HEK293 (cell line): ENCODE data around the gene PAQR9.

Experiments
- EGR2 ChIP-seq: fragments of 450-650 bp; formaldehyde crosslinking; IDR thresholded peaks from 2 replicates; pipeline ENCODE4 v1.5.1; 2016; ENCODE audit warnings: low read depth, missing biosample characterization, missing genetic modification characterization
- GLIS2 ChIP-seq: fragments of 450-650 bp; formaldehyde crosslinking; IDR thresholded peaks from 2 replicates; pipeline ENCODE4 v1.5.1; 2016; ENCODE audit warnings: missing biosample characterization, missing genetic modification characterization
- HOXC10 ChIP-seq: sonication (generic); formaldehyde crosslinking; IDR thresholded peaks from 2 replicates; pipeline ENCODE4 v1.8.1; 2023; ENCODE audit warnings: mild to moderate bottlenecking, missing genetic modification reagents
- KLF9 ChIP-seq: fragments of 450-650 bp; formaldehyde crosslinking; IDR thresholded peaks from 2 replicates; pipeline ENCODE4 v1.5.1; 2016; ENCODE audit warnings: missing biosample characterization, missing genetic modification characterization, low read depth
- MYNN ChIP-seq: fragments of 450-650 bp; formaldehyde crosslinking; IDR thresholded peaks from 2 replicates; pipeline ENCODE4 v1.5.1; 2016; ENCODE audit warnings: missing biosample characterization, missing genetic modification characterization, borderline replicate concordance
- OSR2 ChIP-seq: fragments of 450-650 bp; formaldehyde crosslinking; IDR thresholded peaks from 2 replicates; pipeline ENCODE4 v1.5.1; 2016; ENCODE audit warnings: missing biosample characterization, missing genetic modification characterization
- RBAK ChIP-seq: fragments of 450-650 bp; formaldehyde crosslinking; IDR thresholded peaks from 2 replicates; pipeline ENCODE4 v1.5.1; 2016; ENCODE audit warnings: missing biosample characterization, missing genetic modification characterization
- SP3 ChIP-seq: fragments of 450-650 bp; formaldehyde crosslinking; IDR thresholded peaks from 2 replicates; pipeline ENCODE4 v1.5.1; 2016; ENCODE audit warnings: missing biosample characterization, missing genetic modification characterization
- TRIM28 ChIP-seq: IDR thresholded peaks from 2 replicates; pipeline ENCODE4 v1.6.1; 2011; ENCODE audit warnings: low read length, control low read depth, borderline replicate concordance
- YY1 ChIP-seq: fragments of 450-650 bp; formaldehyde crosslinking; IDR thresholded peaks from 2 replicates; pipeline ENCODE4 v1.5.1; 2018; ENCODE audit warnings: missing biosample characterization, missing genetic modification characterization
- ZBTB1 ChIP-seq: fragments of 450-650 bp; formaldehyde crosslinking; IDR thresholded peaks from 2 replicates; pipeline ENCODE4 v1.5.1; 2016; ENCODE audit warnings: missing biosample characterization, missing genetic modification characterization
- ZBTB20 ChIP-seq: fragments of 450-650 bp; formaldehyde crosslinking; IDR thresholded peaks from 2 replicates; pipeline ENCODE4 v1.5.1; 2016; ENCODE audit warnings: missing biosample characterization, missing genetic modification characterization
- ZNF133 ChIP-seq: fragments of 450-650 bp; formaldehyde crosslinking; IDR thresholded peaks from 2 replicates; pipeline ENCODE4 v1.5.1; 2016; ENCODE audit warnings: missing biosample characterization, missing genetic modification characterization
- ZNF138 ChIP-seq: fragments of 450-650 bp; formaldehyde crosslinking; IDR thresholded peaks from 2 replicates; pipeline ENCODE4 v1.5.1; 2016; ENCODE audit warnings: missing biosample characterization, missing genetic modification characterization, borderline replicate concordance
- ZNF146 ChIP-seq: fragments of 450-650 bp; formaldehyde crosslinking; IDR thresholded peaks from 2 replicates; pipeline ENCODE4 v1.5.1; 2016; ENCODE audit warnings: missing biosample characterization, missing genetic modification characterization
- ZNF155 ChIP-seq: fragments of 450-650 bp; formaldehyde crosslinking; IDR thresholded peaks from 2 replicates; pipeline ENCODE4 v1.5.1; 2016; ENCODE audit warnings: missing biosample characterization, missing genetic modification characterization
- ZNF157 ChIP-seq: fragments of 450-650 bp; formaldehyde crosslinking; IDR thresholded peaks from 2 replicates; pipeline ENCODE4 v1.5.1; 2016; ENCODE audit warnings: missing biosample characterization, missing genetic modification characterization
- ZNF175 ChIP-seq: fragments of 450-650 bp; formaldehyde crosslinking; IDR thresholded peaks from 2 replicates; pipeline ENCODE4 v1.5.1; 2016; ENCODE audit warnings: missing biosample characterization, missing genetic modification characterization
- ZNF221 ChIP-seq: fragments of 450-650 bp; formaldehyde crosslinking; IDR thresholded peaks from 2 replicates; pipeline ENCODE4 v1.5.1; 2017; ENCODE audit warnings: missing biosample characterization, missing genetic modification characterization, borderline replicate concordance
- ZNF23 ChIP-seq: fragments of 450-650 bp; formaldehyde crosslinking; IDR thresholded peaks from 2 replicates; pipeline ENCODE4 v1.5.1; 2016; ENCODE audit warnings: missing biosample characterization, missing genetic modification characterization, borderline replicate concordance
- ZNF341 ChIP-seq: fragments of 450-650 bp; formaldehyde crosslinking; IDR thresholded peaks from 2 replicates; pipeline ENCODE4; 2016; ENCODE audit warnings: low read depth, missing biosample characterization, missing genetic modification characterization
- ZNF362 ChIP-seq: fragments of 450-650 bp; formaldehyde crosslinking; IDR thresholded peaks from 2 replicates; pipeline ENCODE4 v1.5.1; 2016; ENCODE audit warnings: missing biosample characterization, missing genetic modification characterization
- ZNF394 ChIP-seq: fragments of 450-650 bp; formaldehyde crosslinking; IDR thresholded peaks from 2 replicates; pipeline ENCODE4 v1.5.1; 2016; ENCODE audit warnings: missing biosample characterization, missing genetic modification characterization, mild to moderate bottlenecking, moderate library complexity, borderline replicate concordance
- ZNF449 ChIP-seq: fragments of 450-650 bp; formaldehyde crosslinking; IDR thresholded peaks from 2 replicates; pipeline ENCODE4 v1.5.1; 2017; ENCODE audit warnings: missing biosample characterization, mild to moderate bottlenecking, missing genetic modification characterization, moderate library complexity
- ZNF473 ChIP-seq: fragments of 450-650 bp; formaldehyde crosslinking; IDR thresholded peaks from 2 replicates; pipeline ENCODE4 v1.5.1; 2017; ENCODE audit warnings: missing biosample characterization, missing genetic modification characterization
- ZNF488 ChIP-seq: fragments of 450-650 bp; formaldehyde crosslinking; IDR thresholded peaks from 2 replicates; pipeline ENCODE4 v1.5.1; 2016; ENCODE audit warnings: missing biosample characterization, missing genetic modification characterization
- ZNF510 ChIP-seq: fragments of 450-650 bp; formaldehyde crosslinking; IDR thresholded peaks from 2 replicates; pipeline ENCODE4 v1.5.1; 2018; ENCODE audit warnings: mild to moderate bottlenecking, missing genetic modification characterization, missing biosample characterization; ENCODE audit not compliant: insufficient replicate concordance
- ZNF544 ChIP-seq: fragments of 450-650 bp; formaldehyde crosslinking; IDR thresholded peaks from 2 replicates; pipeline ENCODE4 v1.5.0; 2017; ENCODE audit warnings: missing biosample characterization, missing genetic modification characterization
- ZNF548 ChIP-seq: fragments of 450-650 bp; formaldehyde crosslinking; IDR thresholded peaks from 2 replicates; pipeline ENCODE4 v1.5.1; 2016; ENCODE audit warnings: missing biosample characterization, missing genetic modification characterization
- ZNF600 ChIP-seq: fragments of 450-650 bp; formaldehyde crosslinking; IDR thresholded peaks from 2 replicates; pipeline ENCODE4 v1.5.1; 2016; ENCODE audit warnings: missing biosample characterization, missing genetic modification characterization
- ZNF621 ChIP-seq: fragments of 450-650 bp; formaldehyde crosslinking; IDR thresholded peaks from 2 replicates; pipeline ENCODE4 v1.5.1; 2017; ENCODE audit warnings: missing biosample characterization, missing genetic modification characterization
- ZNF660 ChIP-seq: fragments of 450-650 bp; IDR thresholded peaks from 2 replicates; pipeline ENCODE4 v1.5.1; 2018; ENCODE audit warnings: missing biosample characterization, mild to moderate bottlenecking, missing genetic modification characterization
- ZNF664 ChIP-seq: fragments of 450-650 bp; formaldehyde crosslinking; IDR thresholded peaks from 2 replicates; pipeline ENCODE4 v1.5.1; 2016; ENCODE audit warnings: missing biosample characterization, missing genetic modification characterization
- ZNF830 ChIP-seq: fragments of 450-650 bp; IDR thresholded peaks from 2 replicates; pipeline ENCODE4 v1.5.0; 2018; ENCODE audit warnings: missing biosample characterization, missing genetic modification characterization, low read depth, mild to moderate bottlenecking, moderate library complexity
- ZSCAN30 ChIP-seq: fragments of 450-650 bp; IDR thresholded peaks from 2 replicates; pipeline ENCODE4 v1.5.1; 2018; ENCODE audit warnings: missing biosample characterization, mild to moderate bottlenecking, missing genetic modification characterization, moderate library complexity
- ZSCAN4 ChIP-seq: fragments of 450-650 bp; formaldehyde crosslinking; IDR thresholded peaks from 2 replicates; pipeline ENCODE4 v1.5.1; 2017; ENCODE audit warnings: missing biosample characterization, missing genetic modification characterization
- TF ChIP-seq, protein P1 (sequence below): fragments of 450-650 bp; IDR thresholded peaks from 2 replicates; pipeline ENCODE4 v1.5.1; 2018; ENCODE audit warnings: missing biosample characterization, missing genetic modification characterization

Gene PAQR9

GRCh38 chr3:143001369-143002082 lies 38.1 kb upstream of the PAQR9 start, which contains the start of gene U2SURP (continued):
- TF ChIP-seq GLIS2: no peak
- TF ChIP-seq HOXC10 (CRISPR knock-in tag): no peak
- TF ChIP-seq ZNF449 (tag by site-specific recombination): no peak
- 0 out of 2 replicates have a peak, but pooled peaks have one; percentile 18 for TF ChIP-seq TRIM28
- TF ChIP-seq ZNF221 (tag by site-specific recombination): no peak
- no peak for TF ChIP-seq ZNF175
- TF ChIP-seq YY1 (tag by site-specific recombination): peak; percentile 88
- TF ChIP-seq ZNF621 (tag by site-specific recombination): no peak
- TF ChIP-seq ZNF664 (tag by site-specific recombination): no peak
- TF ChIP-seq, protein P1, sequence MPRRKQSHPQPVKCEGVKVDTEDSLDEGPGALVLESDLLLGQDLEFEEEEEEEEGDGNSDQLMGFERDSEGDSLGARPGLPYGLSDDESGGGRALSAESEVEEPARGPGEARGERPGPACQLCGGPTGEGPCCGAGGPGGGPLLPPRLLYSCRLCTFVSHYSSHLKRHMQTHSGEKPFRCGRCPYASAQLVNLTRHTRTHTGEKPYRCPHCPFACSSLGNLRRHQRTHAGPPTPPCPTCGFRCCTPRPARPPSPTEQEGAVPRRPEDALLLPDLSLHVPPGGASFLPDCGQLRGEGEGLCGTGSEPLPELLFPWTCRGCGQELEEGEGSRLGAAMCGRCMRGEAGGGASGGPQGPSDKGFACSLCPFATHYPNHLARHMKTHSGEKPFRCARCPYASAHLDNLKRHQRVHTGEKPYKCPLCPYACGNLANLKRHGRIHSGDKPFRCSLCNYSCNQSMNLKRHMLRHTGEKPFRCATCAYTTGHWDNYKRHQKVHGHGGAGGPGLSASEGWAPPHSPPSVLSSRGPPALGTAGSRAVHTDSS (tag by site-specific recombination): no peak
- peak; percentile 50; the same call in 1 of the 2 replicates for TF ChIP-seq ZNF394
- no peak for TF ChIP-seq ZNF146 (tag by site-specific recombination)
- peak; percentile 86 for TF ChIP-seq ZNF660 (tag by site-specific recombination)
- no peak for TF ChIP-seq ZNF544 (tag by site-specific recombination)
- TF ChIP-seq ZSCAN30 (tag by site-specific recombination): peak; percentile 62; the same call in 1 of the 2 replicates
- TF ChIP-seq ZNF362 (tag by site-specific recombination): no peak
- no peak for TF ChIP-seq KLF9 (tag by site-specific recombination)
- peak; percentile 81 for TF ChIP-seq SP3 (tag by site-specific recombination)
- TF ChIP-seq ZNF548 (tag by site-specific recombination): no peak
- TF ChIP-seq ZNF157 (tag by site-specific recombination): no peak
- TF ChIP-seq ZNF488: no peak
- TF ChIP-seq OSR2 (tag by site-specific recombination): no peak
- TF ChIP-seq ZNF23 (tag by site-specific recombination): no peak
- TF ChIP-seq ZNF341 (tag by site-specific recombination): no peak
- no peak for TF ChIP-seq ZBTB1
- 0 out of 2 replicates have a peak, but pooled peaks have one; percentile 51 for TF ChIP-seq ZNF600 (tag by site-specific recombination)
- no peak for TF ChIP-seq ZNF510 (tag by site-specific recombination)
- TF ChIP-seq RBAK (tag by site-specific recombination): no peak
- TF ChIP-seq EGR2: no peak
- TF ChIP-seq ZNF138 (tag by site-specific recombination): no peak
- no peak for TF ChIP-seq MYNN
- TF ChIP-seq ZNF155 (tag by site-specific recombination): no peak
- no peak for TF ChIP-seq ZNF473 (tag by site-specific recombination)
- TF ChIP-seq ZSCAN4: no peak
- TF ChIP-seq ZBTB20 (tag by site-specific recombination): peak; percentile 29; the same call in 1 of the 2 replicates
- TF ChIP-seq ZNF133 (tag by site-specific recombination): no peak
- no peak for TF ChIP-seq ZNF830 (tag by site-specific recombination)
